Activated CD8-positive, alpha-beta memory T cell treated with anti-CD3 and anti-CD28 coated beads, Interleukin-2, amount 10 ng/mL, durations not matched to agents 7 days and 5 days (primary cell): ENCODE results near the gene SMIM33. TPM values are rescaled to one million over a fixed set of nuclear protein-coding genes. Genes with fewer than 3 reads are reported as not detected.

Source experiments
- ATAC-seq: fragments of 150-1000 bp; cut with Tn5 transposase; one replicate; pipeline ENCODE4 v1.10.0; 2021; ENCODE audit warnings: moderate library complexity
- CTCF ChIA-PET: fragments of 350-600 bp; sonication (Branson Sonifier 250); formaldehyde crosslinking; loops from one replicate; lab custom pipeline; 2021; ENCODE audit warnings: antibody characterized with exemption; lab: Charles Lee
- DNase-seq: peaks from one replicate; pipeline ENCODE4 v3.0.0-alpha.2; 2020
- H3K27ac Mint-ChIP-seq: one replicate; pipeline ENCODE4 v1.8.0; 2021; ENCODE audit warnings: mild to moderate bottlenecking, mixed read lengths
- H3K27me3 Mint-ChIP-seq: one replicate; pipeline ENCODE4 v1.8.0; 2021; ENCODE audit warnings: mixed read lengths
- H3K36me3 Mint-ChIP-seq: one replicate; pipeline ENCODE4 v1.8.0; 2021; ENCODE audit warnings: mild to moderate bottlenecking, mixed read lengths
- H3K4me1 Mint-ChIP-seq: one replicate; pipeline ENCODE4 v1.8.0; 2021; ENCODE audit warnings: mixed read lengths
- H3K4me3 Mint-ChIP-seq: one replicate; pipeline ENCODE4 v1.8.0; 2021; ENCODE audit warnings: mild to moderate bottlenecking, moderate library complexity, mixed read lengths
- H3K9me3 Mint-ChIP-seq: one replicate; pipeline ENCODE4 v1.8.0; 2022; ENCODE audit warnings: low read depth, mixed read lengths
- total RNA-seq, 2 experiments: library from RNA; stranded (reverse); gene quantifications; one replicate each; pipeline ENCODE4 v1.2.3, GENCODE V29; 2021

SMIM33 gene
- total RNA-seq, 2 experiments from 2014 or later, result 0.07 to 0.26 TPM

- CTCF ChIA-PET, result interaction anchor here (0.6 to 1.4 kb wide), 6 partner anchors 9 to 190 kb away, joined by 3 to 4 read pairs (median 3); no protein-coding TSS in a partner anchor
- ATAC-seq, result no peak
Measured at GRCh38 chr5:139445325-139446170, 25.3 kb upstream of the SMIM33 start.

GRCh38 chr5:139446956-139447779 is 23.6 kb upstream of the SMIM33 start:
- DNase-seq (peak; percentile 66), ATAC-seq (peak; percentile 74)
- peaks cover 65% of the 10 kb centered on the region for H3K4me1 Mint-ChIP-seq
- no peaks in the 10 kb centered on the region for H3K27me3 Mint-ChIP-seq
- H3K4me3 Mint-ChIP-seq, result no peak overlapping the region
- peak overlapping the region; percentile 81 for H3K27ac Mint-ChIP-seq
- H3K36me3 Mint-ChIP-seq, result peaks cover 3% of the 10 kb centered on the region
- H3K9me3 Mint-ChIP-seq, result no peaks in the 10 kb centered on the region
- CTCF ChIA-PET, result interaction anchor here (0.8 to 2.1 kb wide), 9 partner anchors 8 to 179 kb away, joined by 3 to 17 read pairs (median 3); partner anchors contain the start of genes DNAJC18 and STING1

More at GRCh38 chr5:139445325-139446170, 25.3 kb upstream of the SMIM33 start:
- H3K27ac Mint-ChIP-seq, result peak overlapping the region; percentile 18
- H3K4me3 Mint-ChIP-seq, result no peak overlapping the region
- no peaks in the 10 kb centered on the region for H3K27me3 Mint-ChIP-seq
- H3K36me3 Mint-ChIP-seq, result peaks cover 3% of the 10 kb centered on the region
- no peak for DNase-seq
- H3K9me3 Mint-ChIP-seq, result no peaks in the 10 kb centered on the region
- H3K4me1 Mint-ChIP-seq, result peaks cover 79% of the 10 kb centered on the region

GRCh38 chr5:139451176-139451575 is 19.6 kb upstream of the SMIM33 start:
- Mint-ChIP-seq H3K9me3 (no peaks in the 10 kb centered on the region), H3K4me1 (peaks cover 48% of the 10 kb centered on the region), H3K36me3 (peaks cover 3% of the 10 kb centered on the region), H3K27ac (no peak overlapping the region), H3K4me3 (no peak overlapping the region), H3K27me3 (no peaks in the 10 kb centered on the region)
- CTCF ChIA-PET, result no interaction called here
- ATAC-seq (no peak), DNase-seq (no peak)

- DNase-seq, result no peak
- ATAC-seq, result no peak
- Mint-ChIP-seq H3K27me3 (no peaks in the 10 kb centered on the region), H3K27ac (no peak overlapping the region), H3K9me3 (no peaks in the 10 kb centered on the region), H3K4me3 (no peak overlapping the region), H3K4me1 (peaks cover 45% of the 10 kb centered on the region), H3K36me3 (peaks cover 3% of the 10 kb centered on the region)
- CTCF ChIA-PET, result no interaction called here
Measured at GRCh38 chr5:139451878-139452660, 18.7 kb upstream of the SMIM33 start.

GRCh38 chr5:139453683-139454567 is 16.9 kb upstream of the SMIM33 start:
- peaks cover 42% of the 10 kb centered on the region for H3K4me1 Mint-ChIP-seq
- H3K9me3 Mint-ChIP-seq, result no peaks in the 10 kb centered on the region
- no peaks in the 10 kb centered on the region for H3K36me3 Mint-ChIP-seq
- no peaks in the 10 kb centered on the region for H3K27me3 Mint-ChIP-seq
- DNase-seq (peak; percentile 69), ATAC-seq (peak; percentile 2)
- H3K4me3 Mint-ChIP-seq, result no peak overlapping the region
- peak overlapping the region; percentile 56 for H3K27ac Mint-ChIP-seq
- CTCF ChIA-PET, result interaction anchor here (1.4 to 3.1 kb wide), 2 partner anchors 28 to 32 kb away, joined by 4 to 14 read pairs; partner anchors contain the start of gene STING1

- Mint-ChIP-seq H3K4me3 (no peak overlapping the region), H3K27me3 (no peaks in the 10 kb centered on the region), H3K36me3 (no peaks in the 10 kb centered on the region), H3K27ac (peak overlapping the region; percentile 56), H3K4me1 (peaks cover 48% of the 10 kb centered on the region), H3K9me3 (no peaks in the 10 kb centered on the region)
- DNase-seq (no peak), ATAC-seq (peak; percentile 2)
- CTCF ChIA-PET, result interaction anchor here (1.0 to 3.1 kb wide), 5 partner anchors 9 to 182 kb away, joined by 3 to 14 read pairs (median 4); partner anchors contain the start of gene STING1
Measured at GRCh38 chr5:139454568-139455290, 16.1 kb upstream of the SMIM33 start.

- CTCF ChIA-PET, result interaction anchor here (0.7 to 3.1 kb wide), 6 partner anchors 9 to 58 kb away, joined by 3 to 14 read pairs (median 3); partner anchors contain the start of gene DNAJC18
- Mint-ChIP-seq H3K27ac (peak overlapping the region; percentile 2), H3K36me3 (no peaks in the 10 kb centered on the region), H3K9me3 (no peaks in the 10 kb centered on the region), H3K4me3 (no peak overlapping the region), H3K4me1 (peaks cover 66% of the 10 kb centered on the region), H3K27me3 (no peaks in the 10 kb centered on the region)
- no peak for DNase-seq
- ATAC-seq, result no peak
Measured at GRCh38 chr5:139456776-139457175, 14.0 kb upstream of the SMIM33 start.

GRCh38 chr5:139457241-139457640 is 13.6 kb upstream of the SMIM33 start:
- Mint-ChIP-seq H3K4me1 (peaks cover 66% of the 10 kb centered on the region), H3K36me3 (no peaks in the 10 kb centered on the region), H3K27ac (peak overlapping the region; percentile 86), H3K9me3 (no peaks in the 10 kb centered on the region), H3K4me3 (no peak overlapping the region), H3K27me3 (no peaks in the 10 kb centered on the region)
- ATAC-seq (no peak), DNase-seq (no peak)
- CTCF ChIA-PET, result interaction anchor here (0.7 to 3.1 kb wide), 10 partner anchors 9 to 56 kb away, joined by 3 to 17 read pairs (median 4); partner anchors contain the start of gene DNAJC18

- DNase-seq (peak; percentile 80), ATAC-seq (peak; percentile 8)
- no peaks in the 10 kb centered on the region for H3K9me3 Mint-ChIP-seq
- H3K36me3 Mint-ChIP-seq, result no peaks in the 10 kb centered on the region
- H3K4me3 Mint-ChIP-seq, result no peak overlapping the region
- H3K27me3 Mint-ChIP-seq, result no peaks in the 10 kb centered on the region
- H3K27ac Mint-ChIP-seq, result peak overlapping the region; percentile 86
- CTCF ChIA-PET, result interaction anchor here (0.7 to 2.4 kb wide), 22 partner anchors 9 to 308 kb away, joined by 3 to 17 read pairs (median 3); partner anchors contain the start of genes DNAJC18 and STING1
- H3K4me1 Mint-ChIP-seq, result peaks cover 66% of the 10 kb centered on the region
Measured at GRCh38 chr5:139457653-139458306, 13.0 kb upstream of the SMIM33 start.

GRCh38 chr5:139458580-139459407 is 12.0 kb upstream of the SMIM33 start:
- Mint-ChIP-seq H3K27ac (peak overlapping the region; percentile 86), H3K27me3 (no peaks in the 10 kb centered on the region), H3K4me1 (peaks cover 63% of the 10 kb centered on the region), H3K36me3 (no peaks in the 10 kb centered on the region), H3K4me3 (peak overlapping the region; percentile 51), H3K9me3 (no peaks in the 10 kb centered on the region)
- ATAC-seq (peak; percentile 86), DNase-seq (peak; percentile 96)
- CTCF ChIA-PET, result interaction anchor here (0.7 to 4.3 kb wide), 23 partner anchors 8 to 307 kb away, joined by 3 to 20 read pairs (median 4); partner anchors contain the start of genes DNAJC18 and STING1
